K562 (cell line): ENCODE measurements around the gene GAB2. TPM values are rescaled to one million over a fixed set of nuclear protein-coding genes. Genes with fewer than 3 reads are reported as not detected.

Experiments
- CREM ChIP-seq: IDR thresholded peaks from 2 replicates; pipeline ENCODE4 v1.6.1; 2014; ENCODE audit warnings: antibody characterized with exemption, low read depth
- FOXO4 ChIP-seq: fragments of 450-650 bp; formaldehyde crosslinking; IDR thresholded peaks from 2 replicates; pipeline ENCODE4 v1.4.0; 2020; ENCODE audit warnings: mild to moderate bottlenecking, moderate library complexity
- IRF1 ChIP-seq: sonication (generic); formaldehyde crosslinking; IDR thresholded peaks from 2 replicates; pipeline ENCODE4 v1.8.0; 2022; ENCODE audit warnings: missing genetic modification reagents, mild to moderate bottlenecking, borderline replicate concordance
- MIER1 ChIP-seq: fragments of 450-650 bp; IDR thresholded peaks from 2 replicates; pipeline ENCODE4 v1.6.1; 2016; ENCODE audit warnings: antibody characterized with exemption, mild to moderate bottlenecking, low read depth
- NR2C1 ChIP-seq, 2 experiments: fragments of 450-650 bp; IDR thresholded peaks; 2 replicates each; pipeline ENCODE4 v1.6.1; 2017; ENCODE audit warnings: mild to moderate bottlenecking in 2 of 2, antibody characterized with exemption in 1 of 2, inconsistent platforms in 1 of 2, missing compliant biosample characterization in 1 of 2, missing genetic modification characterization in 1 of 2
- NR2F6 ChIP-seq: fragments of 450-650 bp; formaldehyde crosslinking; IDR thresholded peaks from 2 replicates; pipeline ENCODE4 v1.4.0; 2020; ENCODE audit warnings: mild to moderate bottlenecking
- SLC30A9 ChIP-seq: fragments of 250-450 bp; sonication (Bioruptor Pico); IDR thresholded peaks from 2 replicates; pipeline ENCODE4 v1.8.0; 2022; ENCODE audit warnings: mild to moderate bottlenecking, moderate library complexity
- XRCC4 ChIP-seq: IDR thresholded peaks from one replicate; pipeline ENCODE4 v1.6.1; 2011; ENCODE audit not compliant: insufficient read depth, insufficient read length; ENCODE audit errors: extremely low read depth
- ZBTB33 ChIP-seq: sonication (generic); formaldehyde crosslinking; IDR thresholded peaks from 2 replicates; pipeline ENCODE4 v1.8.1; 2023; ENCODE audit warnings: mild to moderate bottlenecking, missing genetic modification reagents
- ZNF121 ChIP-seq: sonication (generic); formaldehyde crosslinking; conservative IDR thresholded peaks from 2 replicates; pipeline ENCODE4 v1.8.0; 2022; ENCODE audit warnings: missing genetic modification reagents
- ZNF143 ChIP-seq: sonication (generic); formaldehyde crosslinking; IDR thresholded peaks from 2 replicates; pipeline ENCODE4 v1.9.0; 2022; ENCODE audit warnings: mild to moderate bottlenecking, missing genetic modification reagents
- ZNF592 ChIP-seq: fragments of 450-650 bp; IDR thresholded peaks from 2 replicates; pipeline ENCODE4 v1.6.1; 2017; ENCODE audit warnings: antibody characterized with exemption, mild to moderate bottlenecking
- ZNF778 ChIP-seq: fragments of 450-650 bp; formaldehyde crosslinking; IDR thresholded peaks from 2 replicates; pipeline ENCODE4 v1.4.0; 2020; ENCODE audit warnings: mild to moderate bottlenecking, moderate library complexity
- ZSCAN32 ChIP-seq: fragments of 450-650 bp; formaldehyde crosslinking; IDR thresholded peaks from 2 replicates; pipeline ENCODE4 v1.4.0; 2020; ENCODE audit warnings: mild to moderate bottlenecking, moderate library complexity
- polyA plus RNA-seq, 8 experiments: library from polyadenylated mRNA; depleted of rRNA in 4 of 8; stranded (reverse) in 5 of 8; unstranded in 3 of 8; fragments of >200 nt; fragmentation: Nextera tagmentation in 2 of 8; fragmentation: Illumina TruSeq in 1 of 8; extraction: Ambion mirVana in 2 of 8; extraction: Trizol in 1 of 8; gene quantifications; 2 replicates each; pipeline versions ENCODE4 v1.2.1 to v1.2.3, GENCODE V29; 2011 to 2014; ENCODE audit warnings: inconsistent platforms in 1 of 8, missing spikeins in 1 of 8
- total RNA-seq, 7 experiments: library from RNA; depleted of rRNA in 6 of 7; stranded (reverse); fragments of >200 nt in 6 of 7; fragmentation: Illumina TruSeq in 2 of 7; extraction: Trizol in 2 of 7; gene quantifications; 2 replicates each; pipeline versions ENCODE4 v1.2.1 to v1.2.3, GENCODE V29; 2011 to 2021; ENCODE audit warnings: low replicate concordance in 1 of 7
- TF ChIP-seq, protein P1 (sequence below): fragments of 450-650 bp; IDR thresholded peaks from 2 replicates; pipeline ENCODE4 v1.6.1; 2016; ENCODE audit warnings: low read depth, mild to moderate bottlenecking, moderate library complexity
- TF ChIP-seq, protein P2 (sequence below): fragments of 450-650 bp; IDR thresholded peaks from 2 replicates; pipeline ENCODE4 v1.6.1; 2017; ENCODE audit warnings: mild to moderate bottlenecking, moderate library complexity

Gene GAB2
- total and polyA plus RNA-seq, 9 of the 15 experiments (the other 6 are each of a cell fraction or from before 2014, with no cell fraction given) = 2.3 to 35.2 (median 16.1) TPM

GRCh38 chr11:78416285-78417174, 1.1 kb downstream of the GAB2 start (continued):
- 0 out of 2 replicates have a peak, but pooled peaks have one; percentile 49 for TF ChIP-seq IRF1
- TF ChIP-seq NR2C1 (IDR thresholded peaks at IDR 0.05) = peak; percentile 63; the same call in 1 of the 2 replicates
- TF ChIP-seq NR2C1 (tag; IDR thresholded peaks at IDR 0.05) = peak; percentile 78
- TF ChIP-seq XRCC4 = no peak
- no peak for TF ChIP-seq ZNF143 (CRISPR knock-in tag)
- no peak for TF ChIP-seq SLC30A9
- peak; percentile 12; the same call in 1 of the 2 replicates for TF ChIP-seq ZNF592
- no peak for TF ChIP-seq ZNF778 (CRISPR knock-in tag)
- TF ChIP-seq NR2F6 (CRISPR knock-in tag) = no peak
- no peak for TF ChIP-seq ZBTB33
- no peak for TF ChIP-seq ZNF121 (CRISPR knock-in tag)
- TF ChIP-seq, protein P1, sequence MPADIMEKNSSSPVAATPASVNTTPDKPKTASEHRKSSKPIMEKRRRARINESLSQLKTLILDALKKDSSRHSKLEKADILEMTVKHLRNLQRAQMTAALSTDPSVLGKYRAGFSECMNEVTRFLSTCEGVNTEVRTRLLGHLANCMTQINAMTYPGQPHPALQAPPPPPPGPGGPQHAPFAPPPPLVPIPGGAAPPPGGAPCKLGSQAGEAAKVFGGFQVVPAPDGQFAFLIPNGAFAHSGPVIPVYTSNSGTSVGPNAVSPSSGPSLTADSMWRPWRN = no peak
- TF ChIP-seq FOXO4 = no peak
- TF ChIP-seq, protein P2, sequence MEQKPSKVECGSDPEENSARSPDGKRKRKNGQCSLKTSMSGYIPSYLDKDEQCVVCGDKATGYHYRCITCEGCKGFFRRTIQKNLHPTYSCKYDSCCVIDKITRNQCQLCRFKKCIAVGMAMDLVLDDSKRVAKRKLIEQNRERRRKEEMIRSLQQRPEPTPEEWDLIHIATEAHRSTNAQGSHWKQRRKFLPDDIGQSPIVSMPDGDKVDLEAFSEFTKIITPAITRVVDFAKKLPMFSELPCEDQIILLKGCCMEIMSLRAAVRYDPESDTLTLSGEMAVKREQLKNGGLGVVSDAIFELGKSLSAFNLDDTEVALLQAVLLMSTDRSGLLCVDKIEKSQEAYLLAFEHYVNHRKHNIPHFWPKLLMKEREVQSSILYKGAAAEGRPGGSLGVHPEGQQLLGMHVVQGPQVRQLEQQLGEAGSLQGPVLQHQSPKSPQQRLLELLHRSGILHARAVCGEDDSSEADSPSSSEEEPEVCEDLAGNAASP = no peak
- TF ChIP-seq MIER1 = no peak
- peak; percentile 81 for TF ChIP-seq CREM
- TF ChIP-seq ZSCAN32 (CRISPR knock-in tag) = no peak
